CD4-positive, alpha-beta T cell treated with Interleukin-12 subunit alpha and Interleukin-12 subunit beta, for 1 hour (primary cell): Measurements from ENCODE around the gene IPO9.
"Not testable (repeated sequence)": the region's sequence is repeated elsewhere in the genome, so short reads cannot be mapped to it uniquely, and the experiment has no call there.

Source experiments
- DNase-seq: peaks from one replicate; pipeline ENCODE4 v3.0.0-alpha.2; 2020

The IPO9 gene

DNA sequence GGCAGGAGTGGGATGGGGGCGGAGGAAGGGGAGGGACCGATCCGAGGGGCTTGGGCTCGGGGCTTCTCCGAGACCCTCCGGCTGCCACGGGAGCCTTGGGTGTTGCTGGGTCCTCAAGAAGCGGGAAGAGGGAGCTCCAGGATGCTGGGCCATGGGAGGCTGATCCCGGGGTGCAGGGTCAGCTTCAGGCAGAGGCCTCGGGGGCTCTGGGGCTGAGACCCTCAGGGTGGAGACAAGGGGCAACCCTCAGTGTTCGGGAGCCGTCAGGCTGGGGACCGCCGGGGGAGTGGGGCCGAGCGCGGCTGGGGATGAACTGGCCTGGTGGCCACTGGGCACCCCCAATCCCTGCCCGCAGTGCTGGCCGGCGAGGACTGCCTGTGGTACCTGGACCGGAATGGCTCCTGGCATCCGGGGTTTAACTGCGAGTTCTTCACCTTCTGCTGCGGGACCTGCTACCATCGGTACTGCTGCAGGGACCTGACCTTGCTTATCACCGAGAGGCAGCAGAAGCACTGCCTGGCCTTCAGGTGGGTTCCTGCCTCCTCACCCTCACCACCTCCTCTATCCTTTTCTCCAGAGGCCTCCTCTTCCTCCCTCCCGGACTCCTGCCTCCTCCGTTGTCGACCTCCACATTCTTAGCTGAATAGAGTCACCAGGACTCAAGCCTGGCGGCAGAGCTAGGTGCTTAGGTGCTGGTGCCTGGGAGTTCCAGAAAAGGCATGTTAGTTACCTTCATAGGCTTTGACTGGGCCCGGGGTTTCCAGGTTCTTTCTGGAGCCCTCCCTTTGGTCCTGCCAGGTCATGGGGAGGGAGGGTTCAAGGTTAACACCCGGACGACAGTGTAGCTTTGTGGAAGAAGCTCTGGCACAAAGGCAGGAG, 60.4 kb downstream of the IPO9 start:
- no peak for DNase-seq

DNA sequence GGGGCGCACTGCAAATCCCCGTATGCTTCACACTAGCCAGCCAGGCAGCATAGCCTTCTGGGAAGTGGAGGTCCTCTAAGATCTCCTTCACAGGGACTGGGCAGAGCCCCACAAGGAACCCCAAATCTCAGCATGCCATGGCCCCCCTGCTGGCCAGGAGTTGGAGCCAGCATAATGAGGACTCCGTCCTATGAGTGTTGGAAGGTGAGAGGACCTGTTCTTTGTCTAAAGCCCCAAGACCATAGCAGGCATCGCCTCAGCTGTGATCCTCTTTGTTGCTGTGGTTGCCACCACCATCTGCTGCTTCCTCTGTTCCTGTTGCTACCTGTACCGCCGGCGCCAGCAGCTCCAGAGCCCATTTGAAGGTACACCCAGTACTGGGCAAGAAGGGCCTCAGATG, 61.3 kb downstream of the IPO9 start:
- no peak for DNase-seq

DNA sequence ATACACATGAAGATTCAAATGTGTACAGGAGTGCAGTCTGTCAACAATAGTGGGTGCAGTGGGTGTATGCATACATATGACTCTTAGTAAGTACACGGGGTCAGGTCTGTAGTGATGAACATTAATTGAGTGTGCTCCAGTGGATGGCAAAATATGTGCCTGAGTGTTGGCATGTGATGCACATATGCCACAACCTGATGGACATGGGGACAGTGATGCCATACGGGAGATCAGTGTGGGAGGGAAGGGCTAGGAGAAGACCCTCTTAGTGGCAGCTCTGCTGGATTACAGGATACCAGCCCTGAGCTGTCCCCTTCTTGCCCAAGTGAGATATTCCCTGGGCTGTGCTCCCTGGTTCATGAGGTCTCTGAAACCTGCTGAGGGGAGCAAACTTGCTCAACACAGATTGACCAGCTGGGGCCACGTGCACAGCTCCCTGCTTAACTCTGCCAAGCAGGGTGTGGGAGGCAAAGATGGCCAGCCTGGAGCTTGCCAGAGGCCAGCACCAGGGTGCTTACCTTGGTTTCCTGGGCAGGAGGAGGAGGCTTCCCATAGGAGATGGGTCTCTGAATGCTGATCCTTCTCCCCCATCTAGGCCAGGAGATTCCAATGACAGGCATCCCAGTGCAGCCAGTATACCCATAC, 62.0 kb downstream of the IPO9 start:
- DNase-seq: no peak

DNA sequence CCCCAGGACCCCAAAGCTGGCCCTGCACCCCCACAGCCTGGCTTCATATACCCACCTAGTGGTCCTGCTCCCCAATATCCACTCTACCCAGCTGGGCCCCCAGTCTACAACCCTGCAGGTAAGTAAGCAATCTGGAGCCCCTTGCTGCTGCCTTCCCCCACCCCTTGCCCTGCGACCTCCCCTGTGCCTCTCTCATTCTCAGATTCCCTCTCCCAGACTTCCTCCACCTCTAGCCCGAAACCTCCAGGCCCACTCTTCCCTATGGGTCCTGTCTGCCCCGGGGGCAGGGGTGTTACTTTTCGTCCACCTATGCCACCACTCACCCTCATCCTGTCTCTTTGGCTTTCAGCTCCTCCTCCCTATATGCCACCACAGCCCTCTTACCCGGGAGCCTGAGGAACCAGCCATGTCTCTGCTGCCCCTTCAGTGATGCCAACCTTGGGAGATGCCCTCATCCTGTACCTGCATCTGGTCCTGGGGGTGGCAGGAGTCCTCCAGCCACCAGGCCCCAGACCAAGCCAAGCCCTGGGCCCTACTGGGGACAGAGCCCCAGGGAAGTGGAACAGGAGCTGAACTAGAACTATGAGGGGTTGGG, 62.6 kb downstream of the IPO9 start:
- DNase-seq: no peak

DNA sequence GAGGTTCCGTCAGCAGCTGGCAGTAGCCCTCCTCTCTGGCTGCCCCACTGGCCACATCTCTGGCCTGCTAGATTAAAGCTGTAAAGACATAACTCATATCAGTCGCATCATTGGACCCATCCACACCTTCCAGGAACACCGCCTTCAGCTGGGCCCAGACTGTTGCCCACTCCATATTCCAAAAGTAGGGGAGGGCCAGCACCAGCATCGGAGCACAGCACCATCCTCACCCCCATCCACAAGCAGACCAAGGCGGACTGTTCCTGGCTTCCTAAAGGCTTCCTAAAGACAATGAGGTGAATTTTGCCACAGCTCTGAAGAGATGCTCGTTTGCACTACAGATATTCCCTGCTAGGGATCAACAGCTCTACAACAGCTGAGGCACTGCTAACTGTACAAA, 63.3 kb downstream of the IPO9 start:
- no peak for DNase-seq

DNA sequence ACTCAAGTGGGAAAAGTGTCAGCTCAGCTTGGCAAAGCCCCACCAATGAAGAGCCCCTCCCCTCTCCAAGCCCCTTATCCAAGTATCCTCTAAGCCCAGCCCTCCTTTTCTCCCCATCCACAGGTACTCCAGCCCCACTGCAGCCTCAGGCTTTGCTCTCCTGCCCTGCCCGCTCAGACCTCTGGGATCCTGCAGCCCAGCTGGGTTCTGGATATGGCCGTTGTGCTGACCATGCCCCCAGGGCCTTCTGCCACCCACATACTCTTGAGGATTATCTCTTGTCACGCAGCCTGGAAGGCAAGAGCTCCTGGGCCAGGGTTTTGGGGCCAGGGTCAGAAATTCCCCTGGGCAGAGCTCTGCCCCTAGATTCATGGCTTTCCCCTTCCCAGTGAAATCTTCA, 64.5 kb downstream of the IPO9 start:
- no peak for DNase-seq

DNA sequence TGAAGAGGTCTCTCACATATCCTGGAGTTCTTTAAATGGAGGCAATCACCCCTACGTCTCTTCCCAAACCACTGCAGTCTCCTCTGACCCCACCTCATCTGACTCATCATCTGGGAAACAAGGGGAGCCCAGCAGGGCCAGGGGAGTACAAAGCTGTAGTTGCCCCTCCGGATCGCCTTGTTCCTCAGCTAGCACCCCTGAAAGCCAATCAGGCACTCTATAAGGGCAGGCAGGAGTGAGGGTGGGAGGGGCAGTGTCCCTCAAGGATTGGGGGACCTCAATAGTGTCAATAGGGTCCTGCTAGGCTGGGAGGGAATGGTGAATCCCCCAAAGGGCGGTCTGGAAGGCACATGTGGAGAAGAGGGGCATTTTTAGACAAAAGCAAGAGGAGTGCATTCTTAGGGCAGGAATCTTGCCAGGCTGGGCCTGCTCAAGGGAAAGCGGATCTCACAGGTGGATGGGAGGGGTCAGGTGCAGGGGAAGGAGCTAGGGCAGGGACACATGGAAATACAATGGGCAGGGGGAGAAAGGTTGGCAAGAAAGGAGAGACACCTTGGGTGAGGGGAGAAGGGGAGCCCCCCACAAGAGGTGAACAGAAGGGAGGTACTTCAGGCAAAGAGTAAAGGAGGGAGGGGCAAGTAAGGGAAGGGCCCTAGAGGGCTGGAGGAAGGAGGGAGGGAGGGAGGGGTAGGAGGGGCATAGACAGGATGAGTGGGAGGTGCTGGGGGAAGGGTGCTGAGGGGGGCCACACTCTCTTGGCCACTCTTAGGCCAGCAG, 65.6 kb downstream of the IPO9 start:
- no peak for DNase-seq

DNA sequence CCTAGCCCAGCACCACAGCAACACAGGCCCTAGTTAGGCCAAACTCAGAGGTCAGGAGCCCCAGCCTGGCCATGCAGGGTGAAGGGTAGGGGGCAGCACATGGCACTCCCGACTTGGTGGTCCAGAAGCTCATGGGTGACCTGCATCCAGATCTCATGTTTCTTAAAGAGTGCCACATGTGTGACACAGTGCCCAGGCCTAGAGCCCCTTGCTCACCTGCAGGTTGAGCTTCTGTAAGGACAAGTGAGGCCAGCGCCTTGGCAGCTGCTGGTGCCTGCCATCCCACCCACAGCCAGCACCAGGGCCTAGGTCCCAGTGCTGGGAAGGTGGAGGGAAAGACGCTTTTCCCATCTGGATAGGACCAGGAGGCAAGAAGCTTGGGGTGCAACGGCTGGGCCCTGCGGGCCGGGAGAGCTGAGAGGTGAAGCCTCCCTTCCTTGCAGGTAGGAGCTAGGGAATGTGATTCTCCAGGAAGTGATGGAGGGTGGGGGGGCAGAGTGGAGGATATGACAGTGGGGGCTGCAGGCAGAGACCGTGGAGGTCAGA, 66.2 kb downstream of the IPO9 start:
- no peak for DNase-seq

DNA sequence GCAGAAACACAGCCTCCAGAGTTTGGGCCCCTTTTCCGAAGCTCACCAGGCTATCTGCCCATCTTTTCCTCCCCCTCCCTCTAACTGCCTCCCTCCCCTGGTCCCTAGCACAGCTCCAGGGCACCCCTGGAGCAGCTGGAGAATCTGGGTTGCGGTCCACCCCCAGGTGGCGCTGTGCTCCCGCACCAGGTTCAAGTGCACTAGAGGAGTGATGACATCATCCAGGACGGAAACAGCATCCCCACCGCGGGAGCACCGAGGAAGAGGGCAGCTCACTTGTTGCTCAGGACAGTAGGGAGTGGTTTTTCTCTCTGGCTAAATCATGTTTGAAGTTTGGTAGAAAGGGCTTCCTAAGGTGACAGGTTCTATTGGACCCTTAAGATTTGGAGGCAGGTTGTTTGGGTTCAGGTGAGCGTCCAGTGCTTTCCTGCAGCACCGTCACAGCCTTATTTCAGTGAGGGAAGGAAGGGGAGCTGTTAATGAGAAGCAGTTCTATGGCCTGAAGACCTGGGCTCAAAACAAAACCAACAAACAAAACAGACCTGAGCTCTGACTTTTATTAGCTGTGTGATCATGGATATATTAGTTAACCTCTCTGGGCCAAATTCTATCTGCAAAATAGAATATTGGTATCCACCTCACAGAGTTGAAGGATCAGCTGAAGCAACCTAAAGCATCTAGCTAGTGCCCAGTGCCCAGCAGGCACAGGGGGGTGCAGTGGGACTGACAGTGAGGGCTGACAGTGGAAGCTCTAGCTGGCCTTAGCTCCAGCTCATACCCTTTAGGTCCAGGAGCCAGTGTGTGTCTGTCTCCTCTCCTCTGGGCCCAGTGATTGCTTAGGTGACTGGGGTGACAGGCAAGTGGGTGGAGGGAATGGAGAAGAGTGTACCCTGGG, 67.2 kb downstream of the IPO9 start:
- peak; percentile 82 for DNase-seq

DNA sequence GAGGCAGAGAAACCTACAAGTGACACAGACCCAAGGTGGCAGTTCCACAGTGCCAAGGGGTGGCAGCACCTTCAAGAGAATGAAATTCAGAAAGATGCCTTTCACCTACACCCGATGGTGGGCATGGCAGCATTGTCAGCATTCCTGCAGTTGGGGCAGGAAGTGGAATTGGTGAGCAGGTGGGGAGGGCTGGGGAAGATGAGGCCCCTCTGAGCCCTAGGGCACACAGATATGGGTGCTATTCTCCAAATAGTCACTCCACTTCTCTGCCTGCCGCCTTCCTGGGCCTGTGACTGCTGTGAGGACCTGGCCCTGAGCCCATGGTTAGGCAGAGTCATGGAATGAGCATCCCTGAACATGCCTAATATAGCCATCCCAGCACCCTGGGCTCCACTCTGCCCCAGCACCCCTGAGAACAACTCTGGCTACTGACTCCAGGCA, 68.0 kb downstream of the IPO9 start:
- no peak for DNase-seq

DNA sequence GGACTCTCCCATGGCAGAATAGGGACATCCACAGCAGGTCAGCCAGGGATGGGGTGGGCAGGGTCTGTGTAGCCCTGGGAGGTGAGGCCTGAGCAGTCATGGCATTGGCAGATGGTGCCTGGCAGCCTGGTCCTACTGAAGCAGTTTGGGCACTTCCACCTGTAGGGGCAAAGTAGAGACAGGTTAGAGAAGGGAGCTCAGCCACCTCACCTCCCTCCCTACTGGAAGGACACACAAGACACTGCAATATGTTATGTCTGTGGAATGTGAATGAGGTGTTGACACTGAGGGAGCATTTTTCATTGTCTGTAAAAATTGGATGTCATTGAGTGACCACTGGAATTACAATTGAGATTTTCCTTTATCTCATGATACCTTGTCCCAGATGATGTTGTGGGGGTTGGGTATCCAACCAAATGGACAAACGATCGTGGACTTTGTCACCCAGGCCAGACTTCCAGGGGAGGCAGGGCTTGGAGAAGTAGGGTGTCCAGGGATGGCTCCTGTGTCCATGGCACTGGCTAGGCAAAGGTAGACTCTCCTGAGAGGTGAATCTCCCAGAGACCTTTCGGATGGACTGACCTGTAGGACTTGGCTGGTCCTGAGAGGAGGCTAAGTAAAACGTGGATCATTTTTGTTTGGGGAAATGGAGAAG, 69.4 kb downstream of the IPO9 start:
- DNase-seq: no peak

DNA sequence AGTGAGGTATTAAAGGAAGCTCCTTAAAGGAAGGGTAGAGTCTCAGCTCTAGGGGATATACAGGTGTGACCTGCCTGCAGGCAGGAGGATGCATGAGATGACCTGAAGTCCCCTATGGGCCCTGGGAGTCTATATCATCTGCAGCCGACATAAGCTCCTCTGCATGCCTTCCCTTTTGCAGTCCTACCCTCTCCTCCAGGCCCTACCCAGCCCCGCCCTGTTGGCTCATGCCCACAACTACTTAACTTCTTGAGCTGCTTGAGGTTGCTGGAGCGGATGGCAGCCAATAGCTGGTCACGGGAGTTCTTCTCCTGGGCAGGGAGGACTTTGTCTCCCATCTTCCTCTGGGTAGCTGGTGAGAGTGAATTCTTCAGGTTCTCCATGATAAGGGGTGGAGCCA, 70.0 kb downstream of the IPO9 start:
- DNase-seq: no peak

DNA sequence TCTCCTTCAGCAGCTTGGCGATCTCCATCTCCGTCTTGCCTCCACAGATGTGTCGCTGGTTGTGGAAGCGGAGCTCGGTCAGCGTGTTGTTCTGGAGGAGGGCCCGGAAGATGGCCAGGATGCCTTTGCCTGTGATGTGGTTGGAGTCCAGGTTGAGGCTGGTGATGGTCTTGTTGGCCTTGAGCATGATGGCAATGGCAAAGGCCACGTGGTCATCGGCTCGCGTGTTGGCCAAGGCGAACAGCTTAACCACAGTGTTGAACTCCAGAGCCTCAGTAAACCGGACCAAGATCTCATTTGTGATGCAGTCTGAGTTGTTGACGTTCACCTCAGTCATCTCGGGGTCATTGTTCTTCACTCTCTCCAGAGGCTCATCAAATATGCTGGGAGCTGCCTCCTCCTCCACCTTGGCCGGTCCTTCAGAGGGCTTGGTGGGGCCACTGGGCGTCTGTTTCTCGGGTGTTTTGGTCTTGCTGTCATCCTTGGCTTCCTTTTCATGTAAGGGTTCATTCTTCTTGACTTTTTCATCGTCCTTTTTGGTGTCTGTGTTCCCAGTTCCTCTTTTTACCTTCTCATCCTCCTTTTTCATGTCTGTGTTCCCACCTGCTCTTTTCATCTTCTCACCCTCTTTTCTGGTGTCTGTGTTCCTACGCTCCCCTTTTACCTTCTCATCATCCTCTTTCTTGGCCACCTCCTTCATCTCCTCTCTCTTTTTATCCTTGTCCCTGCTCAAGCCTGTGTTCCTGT, 70.9 kb downstream of the IPO9 start:
- no peak for DNase-seq

DNA sequence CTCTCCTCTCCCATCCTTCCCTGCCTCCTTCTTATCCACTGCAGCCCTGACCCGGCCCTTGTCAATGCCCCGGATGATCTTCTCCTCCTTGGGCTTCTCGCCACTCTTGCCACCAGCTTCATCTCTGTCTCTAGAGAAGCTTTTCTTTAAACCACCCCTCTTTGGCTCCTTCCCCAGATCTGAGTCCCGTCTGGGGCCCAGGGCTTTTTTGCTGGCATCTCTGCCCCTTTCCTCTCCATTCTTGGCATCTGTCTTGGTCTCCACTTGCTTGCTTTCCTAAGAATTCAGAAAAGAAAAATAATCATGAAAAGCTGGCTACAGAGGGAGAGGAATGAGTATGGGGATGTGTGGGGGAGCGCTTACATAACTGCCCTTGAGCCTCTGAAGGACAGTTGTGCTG, 71.5 kb downstream of the IPO9 start:
- DNase-seq: no peak

DNA sequence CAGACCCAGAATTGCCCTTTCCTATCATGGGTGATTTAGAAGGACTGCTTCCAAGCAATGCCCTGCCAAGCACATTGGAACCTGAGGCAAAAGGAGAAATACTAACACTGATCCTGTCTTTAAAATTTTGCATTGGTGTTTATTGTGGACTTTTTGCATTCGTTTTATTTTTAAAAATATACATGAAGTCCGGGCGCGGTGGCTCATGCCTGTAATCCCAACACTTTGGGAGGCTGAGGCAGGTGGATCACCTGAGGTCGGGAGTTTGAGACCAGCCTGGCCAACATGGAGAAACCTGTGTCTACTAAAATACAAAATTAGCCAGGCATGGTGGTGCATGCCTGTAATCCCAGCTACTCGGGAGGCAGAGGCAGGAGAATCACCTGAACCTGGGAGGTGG, 72.1 kb downstream of the IPO9 start:
- DNase-seq: not testable (repeated sequence)

DNA sequence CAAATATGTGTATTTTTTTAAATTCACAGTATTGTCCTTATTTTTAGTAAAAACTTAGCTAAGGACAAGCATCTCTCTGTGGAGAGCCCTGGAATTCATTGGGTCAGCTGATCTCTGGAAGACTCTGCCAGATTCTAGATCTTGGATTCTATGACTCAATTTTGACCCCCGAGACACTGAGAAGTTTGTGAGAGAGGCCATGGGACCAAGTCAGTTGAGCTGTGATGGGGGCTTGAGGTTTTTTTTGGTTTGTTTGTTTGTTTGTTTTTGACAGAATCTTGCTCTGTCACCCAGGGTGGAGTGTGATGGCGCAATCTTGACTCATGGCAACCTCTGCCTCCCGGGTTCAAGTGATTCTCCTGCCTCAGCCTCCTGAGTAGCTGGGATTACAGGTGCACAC, 73.2 kb downstream of the IPO9 start:
- DNase-seq: no peak

DNA sequence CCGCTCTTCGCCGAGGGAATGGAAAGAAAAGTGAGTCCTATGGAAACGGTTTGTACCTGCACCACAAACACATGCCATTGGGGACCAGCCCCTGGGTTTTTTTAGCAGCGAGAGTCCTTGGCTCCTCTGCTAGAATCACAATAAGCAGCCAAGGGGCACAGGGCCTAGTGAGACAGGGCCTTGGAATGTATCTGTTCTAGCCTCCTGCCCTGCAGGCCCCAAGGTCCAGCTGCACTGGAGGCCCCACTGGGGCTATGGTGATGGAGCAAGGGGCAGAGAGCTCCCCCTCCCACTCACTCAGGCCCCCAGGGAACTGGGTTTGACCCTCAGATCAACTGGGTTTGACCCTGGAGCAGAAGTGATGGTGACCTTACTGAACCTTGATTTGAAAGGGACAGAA, 74.2 kb downstream of the IPO9 start:
- DNase-seq: no peak

DNA sequence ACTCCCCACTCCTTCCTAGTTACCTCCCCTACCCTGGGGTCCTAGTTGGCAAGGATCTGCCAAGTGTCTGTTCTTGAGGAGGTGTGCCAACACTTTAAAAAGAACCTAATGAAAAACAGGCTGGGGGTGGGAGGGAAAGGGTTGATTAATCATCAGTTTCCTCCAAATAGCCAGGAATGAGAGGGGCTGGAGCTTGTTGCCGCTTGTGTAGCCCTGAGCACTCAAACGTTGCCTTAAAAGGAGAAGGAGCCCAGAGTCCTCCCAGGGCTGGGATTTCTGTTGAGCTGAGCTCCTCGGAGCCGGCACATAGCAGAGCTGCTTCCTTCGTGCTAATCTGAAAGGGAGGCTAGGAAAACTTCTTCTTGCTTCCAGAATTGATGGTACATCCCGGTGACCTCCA, 75.6 kb downstream of the IPO9 start:
- DNase-seq: no peak

DNA sequence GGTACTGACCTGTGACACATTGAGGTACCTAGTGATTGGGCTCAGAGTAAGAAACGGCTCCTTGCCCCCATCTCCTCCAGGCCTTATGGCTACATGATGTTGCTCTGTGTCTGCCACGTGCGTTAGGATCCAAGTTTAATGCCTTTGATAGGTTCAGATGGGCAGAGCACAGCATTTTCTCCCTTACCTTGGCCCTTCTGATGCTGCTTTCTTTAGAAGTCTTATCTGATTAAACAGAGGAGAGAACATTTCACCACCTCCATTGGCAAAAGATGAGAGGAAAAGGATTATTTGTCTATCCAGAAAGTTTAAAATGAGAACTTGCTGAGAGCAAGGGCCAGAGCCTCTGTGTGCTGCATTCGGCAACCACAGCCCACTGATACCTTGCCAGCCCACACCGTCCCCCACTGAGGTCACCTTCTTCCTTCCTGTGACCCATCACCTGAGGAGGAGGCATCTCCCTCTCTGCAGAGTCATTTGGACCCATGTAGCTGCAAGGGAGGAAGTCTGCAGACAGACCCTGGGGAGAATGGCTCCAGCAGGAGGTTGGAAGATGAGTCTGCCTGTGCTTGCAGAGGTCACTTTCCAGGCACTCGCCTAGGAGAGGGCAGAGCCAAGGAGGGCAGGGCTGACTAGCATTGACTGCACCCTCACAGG, 76.4 kb downstream of the IPO9 start:
- DNase-seq: no peak

DNA sequence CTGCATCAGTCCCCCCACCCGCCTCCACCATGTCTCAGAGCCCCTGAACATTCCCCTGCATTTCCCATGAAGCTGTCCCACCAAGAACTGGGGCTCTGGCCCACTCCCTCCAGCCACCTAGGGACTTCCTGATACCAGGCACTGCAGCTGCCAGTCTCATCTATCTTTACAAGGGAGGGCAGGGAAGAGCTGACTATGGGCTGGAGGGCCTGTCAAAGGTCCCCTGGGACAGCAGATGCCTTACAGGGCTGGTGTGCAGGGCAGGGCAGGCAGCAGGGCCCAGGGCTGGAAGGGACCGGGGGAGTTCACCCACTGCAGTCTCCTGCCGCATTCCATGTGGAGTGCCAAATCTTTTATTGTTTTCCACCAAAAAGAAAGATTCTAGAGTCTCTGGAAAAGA, 77.4 kb downstream of the IPO9 start:
- DNase-seq: no peak
